HCT116 (cell line): ENCODE measurements around the gene RIPOR3. TPM values are rescaled to one million over a fixed set of nuclear protein-coding genes. Genes with fewer than 3 reads are reported as not detected.

ENCODE experiments used
- ATAC-seq: fragments of 200-7000 bp; cut with Tn5 transposase; 2 replicates; pipeline ENCODE4 v1.9.1; 2020; ENCODE audit warnings: mild to moderate bottlenecking, moderate library complexity
- BruUV-seq: library from RNA; stranded (reverse); fragments of 400-500 nt; replicated peaks from 2 replicates; lab custom pipeline; 2021; lab: Mats Ljungman, UMichigan
- CTCF ChIA-PET: fragments of 300-600 bp; sonication (Branson Sonifier 250); formaldehyde crosslinking; loops from one replicate; lab custom pipeline; 2021; ENCODE audit warnings: antibody characterized with exemption; lab: Charles Lee
- POLR2A ChIA-PET: fragments of 300-600, 350-600 bp; sonication (Branson Sonifier 250); formaldehyde crosslinking; loops from one replicate; lab custom pipeline; 2021; ENCODE audit warnings: antibody characterized with exemption; lab: Charles Lee
- RAD21 ChIA-PET, 2 experiments: fragments of 300-600 bp; sonication (Branson Sonifier 250); formaldehyde crosslinking; loops; one replicate each; lab custom pipeline; 2023; ENCODE audit warnings: low total read pairs in 2 of 2; ENCODE audit not compliant: uncharacterized antibody in 2 of 2, unreplicated experiment in 2 of 2, low non-redundant PET in 1 of 2; lab: Charles Lee
- DNase-seq: peaks from one replicate; pipeline ENCODE4 v3.0.0-alpha.2; 2010; ENCODE audit warnings: low read depth, low spot score
- H2AFZ ChIP-seq: fragments of 200-600 bp; shearing (Covaris generic), sonication (generic); 2 replicates; pipeline ENCODE4 v1.6.1; 2017; ENCODE audit warnings: low read depth, mixed run types, mixed read lengths, antibody characterized with exemption, low read length; ENCODE audit not compliant: poor library complexity, severe bottlenecking
- H3K27ac ChIP-seq: 2 replicates; pipeline ENCODE4 v1.5.1; 2012; ENCODE audit warnings: low read depth, low read length
- H3K27me3 ChIP-seq: fragments of 200-600 bp; sonication (generic); 2 replicates; pipeline ENCODE4 v1.6.1; 2016; ENCODE audit warnings: mixed run types, low read length, mixed read lengths; ENCODE audit not compliant: insufficient read depth
- H3K36me3 ChIP-seq, 2 experiments: fragments of 200-500 bp in 1 of 2; fragments of 200-600 bp in 1 of 2; sonication (Bioruptor generic) in 1 of 2; sonication (generic) in 1 of 2; 2 replicates each; pipeline versions ENCODE4 v1.5.1 to v1.6.1; 2014 to 2016; ENCODE audit warnings: low read length in 2 of 2, inconsistent platforms in 1 of 2, mixed read lengths in 1 of 2, mixed run types in 1 of 2; ENCODE audit not compliant: insufficient read depth in 2 of 2, control insufficient read depth in 1 of 2
- H3K4me1 ChIP-seq, 2 experiments: fragments of 200-600 bp in 1 of 2; sonication (generic) in 1 of 2; 2 replicates each; pipeline versions ENCODE4 v1.5.1 to v1.6.1; 2012 to 2017; ENCODE audit warnings: low read length in 2 of 2, inconsistent platforms in 1 of 2, mild to moderate bottlenecking in 1 of 2, mixed read lengths in 1 of 2, mixed run types in 1 of 2, moderate library complexity in 1 of 2; ENCODE audit not compliant: insufficient read depth in 2 of 2, control insufficient read depth in 1 of 2
- H3K4me2 ChIP-seq: fragments of 200-600 bp; sonication (generic); 2 replicates; pipeline ENCODE4 v1.6.1; 2017; ENCODE audit warnings: mixed run types, low read length, mixed read lengths
- H3K4me3 ChIP-seq, 2 experiments: fragments of 200-600 bp in 1 of 2; sonication (generic) in 1 of 2; replicated peaks in 1 of 2; 2 replicates each; pipeline ENCODE4 v1.5.1; 2011 to 2016; ENCODE audit warnings: low read length in 2 of 2, control low read depth in 1 of 2, low read depth in 1 of 2, mild to moderate bottlenecking in 1 of 2, mixed read lengths in 1 of 2, mixed run types in 1 of 2
- H3K79me2 ChIP-seq: fragments of 200-600 bp; sonication (generic); 2 replicates; pipeline ENCODE4 v1.6.1; 2017; ENCODE audit warnings: mild to moderate bottlenecking, mixed run types, low read length, moderate library complexity, mixed read lengths; ENCODE audit not compliant: insufficient read depth
- H3K9ac ChIP-seq: fragments of 200-600 bp; sonication (generic); 2 replicates; pipeline ENCODE4 v1.6.1; 2016; ENCODE audit warnings: low read length, mixed read lengths
- H3K9me2 ChIP-seq: fragments of 200-600 bp; sonication (generic), shearing (Covaris generic); 2 replicates; pipeline ENCODE4 v1.6.1; 2017; ENCODE audit warnings: mixed run types, mild to moderate bottlenecking, moderate library complexity; ENCODE audit not compliant: insufficient read depth
- H3K9me3 ChIP-seq, 2 experiments: fragments of 200-500 bp in 1 of 2; fragments of 200-600 bp in 1 of 2; sonication (Bioruptor generic) in 1 of 2; sonication (generic) in 1 of 2; 2 replicates each; pipeline ENCODE4 v1.6.1; 2014 to 2017; ENCODE audit warnings: low read length in 2 of 2, mixed read lengths in 2 of 2, inconsistent platforms in 1 of 2, low read depth in 1 of 2, mild to moderate bottlenecking in 1 of 2, mixed run types in 1 of 2, moderate library complexity in 1 of 2; ENCODE audit not compliant: control insufficient read depth in 1 of 2, insufficient read depth in 1 of 2
- H4K20me1 ChIP-seq: fragments of 200-600 bp; sonication (generic), shearing (Covaris generic); 2 replicates; pipeline ENCODE4 v1.6.1; 2017; ENCODE audit warnings: mixed run types, mild to moderate bottlenecking, moderate library complexity; ENCODE audit not compliant: insufficient read depth
- CTCF ChIP-seq, 3 experiments: fragments of 200-600 bp in 1 of 3; sonication (generic) in 1 of 3; IDR thresholded peaks in 2 of 3; conservative IDR thresholded peaks in 1 of 3; 2 replicates each; pipeline ENCODE4 v1.5.1; 2012 to 2017; ENCODE audit warnings: low read depth in 2 of 3, low read length in 2 of 3, antibody characterized with exemption in 1 of 3, borderline replicate concordance in 1 of 3, control low read depth in 1 of 3, mild to moderate bottlenecking in 1 of 3, mixed read lengths in 1 of 3, mixed run types in 1 of 3, moderate library complexity in 1 of 3; ENCODE audit not compliant: insufficient read depth in 1 of 3
- EGR1 ChIP-seq: IDR thresholded peaks from 2 replicates; pipeline ENCODE4 v1.6.1; 2012; ENCODE audit warnings: low read depth
- EZH2 ChIP-seq: fragments of 200-600 bp; sonication (generic); IDR thresholded peaks from 2 replicates; pipeline ENCODE4 v1.6.1; 2017; ENCODE audit warnings: antibody characterized with exemption, mixed run types
- EZH2phosphoT487 ChIP-seq: fragments of 200-600 bp; IDR thresholded peaks from 2 replicates; pipeline ENCODE4 v1.6.1; 2018; ENCODE audit warnings: antibody characterized with exemption, borderline replicate concordance
- JUND ChIP-seq: IDR thresholded peaks from 2 replicates; pipeline ENCODE4 v1.6.1; 2012
- RAD21 ChIP-seq: IDR thresholded peaks from 2 replicates; pipeline ENCODE4 v1.6.1; 2012; ENCODE audit warnings: low read depth, mild to moderate bottlenecking
- REST ChIP-seq: IDR thresholded peaks from 2 replicates; pipeline ENCODE4 v1.6.1; 2012; ENCODE audit warnings: low read depth
- SIN3A ChIP-seq: IDR thresholded peaks from 2 replicates; pipeline ENCODE4 v1.6.1; 2012; ENCODE audit warnings: low read depth
- YY1 ChIP-seq: IDR thresholded peaks from 2 replicates; pipeline ENCODE4 v1.6.1; 2011; ENCODE audit warnings: low read length, low read depth, moderate library complexity, mild to moderate bottlenecking; ENCODE audit not compliant: insufficient replicate concordance; ENCODE audit errors: extremely low read depth
- ZFX ChIP-seq: fragments of 450-650 bp; IDR thresholded peaks from 2 replicates; pipeline ENCODE4 v1.6.1; 2017
- intact Hi-C: fragments of 100-400 bp; cut with micrococcal nuclease; formaldehyde crosslinking; loops from 2 replicates; pipeline ENCODE4 v1.10.0; 2022
- total RNA-seq: library from RNA; stranded (reverse); gene quantifications from one replicate; pipeline ENCODE4 v1.2.1, GENCODE V29; 2021; ENCODE audit not compliant: unreplicated experiment

The RIPOR3 gene
- total RNA-seq, 1 experiment from 2014 or later: 0.22 TPM

GRCh38 chr20:50723672-50724071, 32.3 kb upstream of the RIPOR3 start:
- H3K4me1 ChIP-seq: peaks cover 51 to 87% of the 10 kb centered on the region in 2 experiments
- ATAC-seq: no peak
- H3K79me2 ChIP-seq: no peaks in the 10 kb centered on the region
- TF ChIP-seq EGR1: no peak
- TF ChIP-seq EZH2: no peak
- no peak for TF ChIP-seq CTCF (IDR thresholded peaks at IDR 0.05 in 2 of 3, conservative IDR thresholded peaks at IDR 0.05 in 1 of 3; ENCODE audit: borderline replicate concordance in 1 of 3, insufficient read depth in 1 of 3, low read depth in 2 of 3, low read length in 2 of 3)
- no peak for TF ChIP-seq EZH2phosphoT487
- TF ChIP-seq REST: no peak
- TF ChIP-seq SIN3A: no peak
- no peak for TF ChIP-seq RAD21
- TF ChIP-seq ZFX: no peak
- no peak for TF ChIP-seq YY1
- TF ChIP-seq JUND: no peak
- TF ChIP-seq, all 23 proteins: peak for 0
- no peaks in the 10 kb centered on the region for H3K27me3 ChIP-seq
- no peak overlapping the region for H2AFZ ChIP-seq
- H3K9ac ChIP-seq: peak overlapping the region; percentile 68
- peak overlapping the region; percentile 96 for H3K27ac ChIP-seq
- CTCF ChIA-PET: interaction anchor here (1.6 kb wide), 1 partner anchor 10 kb away, joined by 8 read pairs; no protein-coding TSS in a partner anchor
- no peaks in the 10 kb centered on the region for H3K36me3 ChIP-seq
- H3K4me2 ChIP-seq: peak overlapping the region; percentile 87
- H3K9me2 ChIP-seq: no peaks in the 10 kb centered on the region
- no peaks in the 10 kb centered on the region for H4K20me1 ChIP-seq
- intact Hi-C loops: no loop called here
- H3K9me3 ChIP-seq: no peaks in the 10 kb centered on the region
- no peak overlapping the region for H3K4me3 ChIP-seq
- RAD21 ChIA-PET: interaction anchor here in 1 of 2 experiments (0.7 kb wide), 1 partner anchor 23 kb away, joined by 3 read pairs; no protein-coding TSS in a partner anchor
- POLR2A ChIA-PET: interaction anchor here (0.6 kb wide), 1 partner anchor 27 kb away, joined by 3 read pairs; no protein-coding TSS in a partner anchor
- BruUV-seq: no TSS peak
- DNase-seq: no peak
